Activated CD4-positive, alpha-beta memory T cell treated with anti-CD3 and anti-CD28 coated beads for 36 hours (primary cell): ENCODE results near the gene RGL1. TPM values are rescaled to one million over a fixed set of nuclear protein-coding genes. Genes with fewer than 3 reads are reported as not detected.

Source experiments
- CTCF ChIA-PET: fragments of 350-600 bp; sonication (Branson Sonifier 250); formaldehyde crosslinking; loops from one replicate; lab custom pipeline; 2021; ENCODE audit warnings: antibody characterized with exemption, inconsistent platforms; lab: Charles Lee
- POLR2A ChIA-PET: fragments of 350-600 bp; sonication (Branson Sonifier 250); formaldehyde crosslinking; loops from one replicate; lab custom pipeline; 2021; ENCODE audit warnings: antibody characterized with exemption; lab: Charles Lee
- DNase-seq: peaks from one replicate; pipeline ENCODE4 v3.0.0-alpha.2; 2020
- H3K27ac Mint-ChIP-seq: one replicate; pipeline ENCODE4 v1.8.0; 2021; ENCODE audit warnings: mixed read lengths
- H3K27me3 Mint-ChIP-seq: one replicate; pipeline ENCODE4 v1.8.0; 2021; ENCODE audit warnings: mixed read lengths
- H3K36me3 Mint-ChIP-seq: one replicate; pipeline ENCODE4 v1.8.0; 2021; ENCODE audit warnings: mixed read lengths
- H3K4me1 Mint-ChIP-seq: one replicate; pipeline ENCODE4 v1.8.0; 2021; ENCODE audit warnings: low read depth, mixed read lengths
- H3K4me3 Mint-ChIP-seq: one replicate; pipeline ENCODE4 v1.8.0; 2021; ENCODE audit warnings: mild to moderate bottlenecking, mixed read lengths
- H3K9me3 Mint-ChIP-seq: one replicate; pipeline ENCODE4 v1.8.0; 2021; ENCODE audit warnings: mixed read lengths
- intact Hi-C: fragments of 100-400 bp; cut with micrococcal nuclease; formaldehyde crosslinking; loops from one replicate; pipeline ENCODE4 v1.15.1; 2023
- total RNA-seq, 2 experiments: library from RNA; stranded (reverse); gene quantifications; one replicate each; pipeline ENCODE4 v1.2.3, GENCODE V29; 2021

Gene RGL1
- total RNA-seq, 2 experiments from 2014 or later = 1.8 TPM

GRCh38 chr1:183977717-183978116 is 172.8 kb downstream of the RGL1 start:
- ChIA-PET CTCF (no interaction called here), POLR2A (interaction anchor here (0.7 kb wide), 1 partner anchor 24 kb away, joined by 3 read pairs; no protein-coding TSS in a partner anchor)
- H3K27me3 Mint-ChIP-seq = no peaks in the 10 kb centered on the region
- H3K4me3 Mint-ChIP-seq = no peak overlapping the region
- no peak overlapping the region for H3K27ac Mint-ChIP-seq
- H3K36me3 Mint-ChIP-seq = no peaks in the 10 kb centered on the region
- H3K4me1 Mint-ChIP-seq = no peaks in the 10 kb centered on the region
- no peak for DNase-seq
- no peaks in the 10 kb centered on the region for H3K9me3 Mint-ChIP-seq
- intact Hi-C loops = no loop called here

Other genes starting within 250 kb of the RGL1 start
- gene NCF2, start 214.7 kb upstream of the RGL1 start, total RNA-seq = 1 to 10 TPM; 6.6 to 7.7 TPM
- gene ARPC5, start 169.3 kb upstream of the RGL1 start, total RNA-seq = 100 to 1,000 TPM; 158 to 161 TPM
- not detected for gene APOBEC4, start 151.8 kb upstream of the RGL1 start, total RNA-seq
- gene COLGALT2, start 232.6 kb downstream of the RGL1 start, total RNA-seq = 1 to 10 TPM; 2.3 to 2.5 TPM
- gene TSEN15, start 246.6 kb downstream of the RGL1 start, total RNA-seq = 10 to 100 TPM; 44.1 to 44.3 TPM